Esophagus squamous epithelium (tissue), 5 donors: ENCODE results near the gene C16orf54. TPM values are rescaled to one million over a fixed set of nuclear protein-coding genes. Genes with fewer than 3 reads are reported as not detected.
"Not testable (repeated sequence)": the region's sequence is repeated elsewhere in the genome, so short reads cannot be mapped to it uniquely, and the experiment has no call there.

Experiments used
- DNase-seq: peaks from one replicate; lab custom pipeline; 2025; lab: John Stamatoyannopoulos, UW
- H3K27ac ChIP-seq, 4 donors: fragments of 200-600 bp; sonication (generic); one replicate each; pipeline ENCODE4 v1.5.1; 2016 to 2019; ENCODE audit warnings: mild to moderate bottlenecking in 1 of 4
- H3K27me3 ChIP-seq, 4 donors: fragments of 200-600 bp; sonication (generic); 1 replicate in 3 of 4; 2 replicates in 1 of 4; pipeline versions ENCODE4 v1.5.1 to v1.6.0; 2017 to 2021; ENCODE audit warnings: antibody characterized with exemption in 1 of 4
- H3K36me3 ChIP-seq, 3 donors: fragments of 200-600 bp; sonication (generic); one replicate each; pipeline ENCODE4 v1.5.1; 2016 to 2019
- H3K4me1 ChIP-seq, 3 donors: fragments of 200-600 bp; sonication (generic); one replicate each; pipeline ENCODE4 v1.5.1; 2017 to 2019
- H3K4me3 ChIP-seq, 4 donors: fragments of 200-600 bp; sonication (generic); 1 replicate in 3 of 4; 2 replicates in 1 of 4; pipeline ENCODE4 v1.5.1; 2016 to 2019; ENCODE audit warnings: mild to moderate bottlenecking in 2 of 4, moderate library complexity in 1 of 4
- H3K9me3 ChIP-seq, 3 donors: fragments of 200-600 bp; sonication (generic); one replicate each; pipeline ENCODE4 v1.5.1; 2016 to 2019
- POLR2A ChIP-seq, 4 donors: fragments of 450-650 bp; IDR thresholded peaks; one replicate each; pipeline ENCODE4 v1.6.1; 2017; ENCODE audit warnings: antibody characterized with exemption in 4 of 4, mild to moderate bottlenecking in 4 of 4, moderate library complexity in 3 of 4
- WGBS, 2 donors: methylation state at CpG; one replicate each; pipeline ENCODE4 v1.1.5; 2018; 5-methylcytosine and 5-hydroxymethylcytosine counted together
- intact Hi-C: fragments of 100-400 bp; cut with DNase I; formaldehyde crosslinking; loops from one replicate; pipeline ENCODE4 v1.15.0; 2022
- total RNA-seq, 4 donors: library from RNA; depleted of rRNA; stranded (reverse); fragments of >200 nt; gene quantifications; one replicate each; pipeline ENCODE4 v1.1.0, GENCODE V29; 2016
- TF ChIP-seq, protein P1 (sequence below), 6 experiments: fragments of 450-650 bp in 4 of 6; fragments of 200-600 bp in 2 of 6; sonication (generic) in 2 of 6; IDR thresholded peaks; one replicate each; pipeline ENCODE4 v1.5.1; 2016 to 2019; ENCODE audit warnings: antibody characterized with exemption in 6 of 6, mild to moderate bottlenecking in 4 of 6, moderate library complexity in 4 of 6
- donor health status: DM: yes; HTN: yes; CAD: no.

C16orf54 gene
- total RNA-seq, 4 donors from 2014 or later: 0.13 to 3.4 (median 1.6) TPM

DNA sequence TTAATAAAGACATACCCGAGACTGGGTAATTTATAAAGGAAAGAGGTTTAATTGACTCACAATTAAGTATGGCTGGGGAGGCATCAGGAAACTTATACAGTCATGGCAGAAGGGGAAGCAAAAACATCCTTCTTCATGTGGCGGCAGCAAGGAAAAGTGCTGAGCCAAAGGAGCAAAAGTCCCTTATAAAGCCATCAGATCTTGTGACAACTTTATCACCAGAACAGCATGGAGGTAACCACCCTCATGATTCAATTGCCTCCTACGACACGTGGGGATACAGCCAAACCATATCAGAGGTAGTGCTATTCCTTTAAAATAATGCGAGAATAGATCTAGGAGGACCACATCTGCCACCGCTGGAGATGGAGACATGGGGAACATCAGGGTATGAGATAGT lies 9.0 kb downstream of the C16orf54 start:
- H3K36me3 ChIP-seq: no peaks in the 10 kb centered on the region
- WGBS, 2 donors: 72 to 79% methylated on average over 6 of the region's 6 CpGs

DNA sequence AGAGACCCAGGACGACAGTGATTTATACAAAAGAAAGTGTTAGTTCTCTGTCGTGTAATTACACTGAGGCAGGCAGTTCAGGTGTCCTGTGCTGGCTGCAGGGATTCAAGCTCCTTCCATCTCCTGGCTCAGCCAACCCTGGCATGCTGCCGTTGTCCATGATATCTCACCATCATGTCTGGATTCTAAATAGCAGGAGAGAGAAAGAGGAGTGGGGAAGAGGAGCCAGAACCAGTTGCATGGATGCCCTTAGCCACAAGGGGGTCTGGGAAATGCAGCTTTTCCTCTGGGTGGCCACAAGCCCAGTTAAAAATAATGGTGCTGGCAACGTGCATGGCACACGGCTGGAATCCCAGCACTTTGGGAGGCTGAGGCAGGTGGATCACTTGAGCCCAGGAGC lies 9.7 kb downstream of the C16orf54 start:
- no peak for DNase-seq
- H3K27ac ChIP-seq: no peak overlapping the region
- TF ChIP-seq, protein P1, sequence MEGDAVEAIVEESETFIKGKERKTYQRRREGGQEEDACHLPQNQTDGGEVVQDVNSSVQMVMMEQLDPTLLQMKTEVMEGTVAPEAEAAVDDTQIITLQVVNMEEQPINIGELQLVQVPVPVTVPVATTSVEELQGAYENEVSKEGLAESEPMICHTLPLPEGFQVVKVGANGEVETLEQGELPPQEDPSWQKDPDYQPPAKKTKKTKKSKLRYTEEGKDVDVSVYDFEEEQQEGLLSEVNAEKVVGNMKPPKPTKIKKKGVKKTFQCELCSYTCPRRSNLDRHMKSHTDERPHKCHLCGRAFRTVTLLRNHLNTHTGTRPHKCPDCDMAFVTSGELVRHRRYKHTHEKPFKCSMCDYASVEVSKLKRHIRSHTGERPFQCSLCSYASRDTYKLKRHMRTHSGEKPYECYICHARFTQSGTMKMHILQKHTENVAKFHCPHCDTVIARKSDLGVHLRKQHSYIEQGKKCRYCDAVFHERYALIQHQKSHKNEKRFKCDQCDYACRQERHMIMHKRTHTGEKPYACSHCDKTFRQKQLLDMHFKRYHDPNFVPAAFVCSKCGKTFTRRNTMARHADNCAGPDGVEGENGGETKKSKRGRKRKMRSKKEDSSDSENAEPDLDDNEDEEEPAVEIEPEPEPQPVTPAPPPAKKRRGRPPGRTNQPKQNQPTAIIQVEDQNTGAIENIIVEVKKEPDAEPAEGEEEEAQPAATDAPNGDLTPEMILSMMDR (IDR thresholded peaks at IDR 0.05): no peak
- no peak for TF ChIP-seq POLR2A (IDR thresholded peaks at IDR 0.05)
- H3K9me3 ChIP-seq: no peaks in the 10 kb centered on the region
- intact Hi-C loops: no loop called here
- peaks cover 0 to 44% (median 0%) of the 10 kb centered on the region in 4 donors for H3K27me3 ChIP-seq
- WGBS, 2 donors: 56 to 64% methylated on average over 5 of the region's 5 CpGs
- H3K36me3 ChIP-seq: no peaks in the 10 kb centered on the region
- H3K4me3 ChIP-seq: no peak overlapping the region
- peaks cover 0 to 14% (median 4%) of the 10 kb centered on the region in 3 donors for H3K4me1 ChIP-seq

More for the DNA sequence above, 9.0 kb downstream of the C16orf54 start:
- DNase-seq: no peak
- H3K9me3 ChIP-seq: no peaks in the 10 kb centered on the region
- intact Hi-C loops: no loop called here
- peaks cover 0 to 48% (median 0%) of the 10 kb centered on the region in 4 donors for H3K27me3 ChIP-seq
- no peak overlapping the region for H3K27ac ChIP-seq
- H3K4me1 ChIP-seq: peaks cover 0 to 14% (median 4%) of the 10 kb centered on the region in 3 donors
- TF ChIP-seq POLR2A (IDR thresholded peaks at IDR 0.05): no peak
- TF ChIP-seq, protein P1 (IDR thresholded peaks at IDR 0.05): no peak
- H3K4me3 ChIP-seq: no peak overlapping the region

DNA sequence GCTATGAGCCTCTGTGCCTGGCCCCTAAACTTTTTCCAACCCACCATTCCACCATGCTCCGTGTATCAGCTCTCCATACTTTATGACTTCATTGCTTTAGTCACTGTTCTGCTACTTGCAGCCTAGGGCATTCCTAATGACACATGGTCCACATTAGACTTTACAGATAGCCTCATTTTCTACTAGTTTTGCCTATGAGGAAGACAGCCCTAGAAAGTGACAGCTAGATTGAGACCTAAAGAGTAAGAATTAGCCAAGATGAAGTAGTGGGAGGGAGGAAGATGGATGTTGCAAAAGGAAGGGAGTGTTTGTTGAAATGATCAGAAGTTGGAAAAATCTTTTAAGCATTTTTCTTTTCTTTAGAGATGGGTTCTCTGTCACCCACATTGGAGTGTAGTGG lies 11.0 kb downstream of the C16orf54 start:
- no peak overlapping the region for H3K4me3 ChIP-seq
- no peak for DNase-seq
- H3K27ac ChIP-seq: no peak overlapping the region
- intact Hi-C loops: no loop called here
- TF ChIP-seq, protein P1 (IDR thresholded peaks at IDR 0.05): no peak
- no peak for TF ChIP-seq POLR2A (IDR thresholded peaks at IDR 0.05)
- WGBS, 2 donors: 38 to 92% methylated on average over 1 of the region's 1 CpG
- peaks cover 0 to 14% (median 4%) of the 10 kb centered on the region in 3 donors for H3K4me1 ChIP-seq
- no peaks in the 10 kb centered on the region for H3K9me3 ChIP-seq
- no peaks in the 10 kb centered on the region for H3K36me3 ChIP-seq
- H3K27me3 ChIP-seq: peaks cover 0 to 45% (median 0%) of the 10 kb centered on the region in 4 donors

DNA sequence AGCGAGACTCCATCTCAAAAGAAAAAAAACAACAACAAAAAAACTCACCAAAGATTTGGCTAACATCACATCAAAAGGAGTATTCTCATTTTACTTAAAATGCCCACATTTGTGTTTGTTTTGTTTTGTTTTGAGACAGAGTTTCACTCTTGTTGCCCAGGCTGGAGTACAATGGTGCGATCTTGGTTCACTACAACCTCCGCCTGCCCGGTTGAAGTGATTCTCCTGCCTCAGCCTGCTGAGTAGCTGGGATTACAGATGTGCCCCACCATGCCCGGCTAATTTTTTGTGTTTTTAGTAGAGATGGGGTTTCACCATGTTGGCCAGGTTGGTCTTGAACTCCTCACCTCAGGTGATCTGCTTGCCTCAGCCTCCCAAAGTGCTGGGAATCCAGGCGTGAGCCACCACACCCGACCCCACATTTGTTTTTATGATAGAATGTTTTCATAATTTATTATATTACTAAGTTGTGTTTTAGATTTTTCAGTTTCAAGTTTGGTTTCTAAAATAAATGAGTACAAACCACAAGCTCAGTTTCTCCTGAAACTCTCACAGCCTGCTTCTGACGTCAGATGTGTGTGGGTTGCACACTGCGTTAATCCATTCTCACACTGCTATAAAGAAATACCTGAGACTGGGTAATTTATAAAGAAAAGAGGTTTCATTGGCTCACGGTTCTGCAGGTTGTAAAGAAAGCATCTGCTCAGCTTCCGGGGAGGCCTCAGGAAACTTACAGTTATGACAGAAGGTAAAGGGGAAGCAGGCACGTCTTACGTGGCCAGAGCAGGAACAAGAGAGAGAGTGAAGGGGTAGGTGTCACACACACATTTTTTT lies 13.8 kb downstream of the C16orf54 start:
- H3K27me3 ChIP-seq: peaks cover 0 to 47% (median 0%) of the 10 kb centered on the region in 4 donors
- DNase-seq, H3K9me3 ChIP-seq, intact Hi-C loops, H3K36me3 ChIP-seq, H3K4me1 ChIP-seq, H3K27ac ChIP-seq, H3K4me3 ChIP-seq: not testable (repeated sequence)
- 62 to 74% methylated on average over 13 of the region's 13 CpGs for WGBS, 2 donors

DNA sequence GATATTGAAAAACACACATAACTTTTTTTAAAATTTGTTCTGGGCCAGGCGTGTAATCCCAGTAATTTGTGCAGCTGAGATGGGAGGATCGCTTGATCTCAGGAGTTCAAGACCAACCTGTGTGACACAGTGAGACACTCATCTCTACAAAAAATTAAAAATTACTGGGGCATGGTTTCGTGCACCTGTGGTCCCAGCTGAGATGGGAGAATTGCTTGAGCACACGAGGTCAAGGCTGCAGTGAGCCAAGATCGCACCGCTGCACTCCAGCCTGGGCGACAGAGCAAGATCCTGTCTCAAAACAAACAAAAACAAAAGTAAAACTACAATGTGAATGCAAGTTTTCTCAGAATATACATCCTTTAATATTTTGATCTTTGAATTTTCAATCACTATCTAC lies 15.1 kb downstream of the C16orf54 start:
- no peak for DNase-seq
- TF ChIP-seq POLR2A (IDR thresholded peaks at IDR 0.05): no peak
- TF ChIP-seq, protein P1 (IDR thresholded peaks at IDR 0.05): no peak
- H3K36me3 ChIP-seq: no peaks in the 10 kb centered on the region
- intact Hi-C loops: no loop called here
- H3K27me3 ChIP-seq: peaks cover 0 to 34% (median 0%) of the 10 kb centered on the region in 4 donors
- whole genome bisulfite sequencing, 2 donors: 59 to 63% methylated on average over 7 of the region's 7 CpGs
- no peaks in the 10 kb centered on the region for H3K9me3 ChIP-seq
- H3K4me3 ChIP-seq: no peak overlapping the region
- no peak overlapping the region for H3K27ac ChIP-seq
- peaks cover 0 to 6% (median 0%) of the 10 kb centered on the region in 3 donors for H3K4me1 ChIP-seq
